ENCODE measurements around the gene EFCAB11.

- TF ChIP-seq POLR2A (IDR thresholded peaks at IDR 0.05) (no peak), CTCF (IDR thresholded peaks at IDR 0.05) (no peak)
Measured at GRCh38 chr14:89747126-89747525, 207.4 kb downstream of the EFCAB11 start.

Data from breast epithelium (tissue), 3 donors.